Measurements from ENCODE around the gene TMC3.
"Not testable (repeated sequence)": the region's sequence is repeated elsewhere in the genome, so short reads cannot be mapped to it uniquely, and the experiment has no call there.

Gene TMC3

GRCh38 chr15:81348691-81349090, 25.3 kb downstream of the TMC3 start:
- in situ Hi-C loops (cut with HindIII; ENCODE audit: low sequenced_read_pairs) = not testable (repeated sequence)

- in situ Hi-C loops (cut with HindIII; ENCODE audit: low sequenced_read_pairs) = no loop called here
Measured at GRCh38 chr15:81347910-81348309, 26.1 kb downstream of the TMC3 start.

- in situ Hi-C loops (cut with HindIII; ENCODE audit: low sequenced_read_pairs) = no loop called here
Measured at GRCh38 chr15:81346611-81347010, 27.4 kb downstream of the TMC3 start.

DNA sequence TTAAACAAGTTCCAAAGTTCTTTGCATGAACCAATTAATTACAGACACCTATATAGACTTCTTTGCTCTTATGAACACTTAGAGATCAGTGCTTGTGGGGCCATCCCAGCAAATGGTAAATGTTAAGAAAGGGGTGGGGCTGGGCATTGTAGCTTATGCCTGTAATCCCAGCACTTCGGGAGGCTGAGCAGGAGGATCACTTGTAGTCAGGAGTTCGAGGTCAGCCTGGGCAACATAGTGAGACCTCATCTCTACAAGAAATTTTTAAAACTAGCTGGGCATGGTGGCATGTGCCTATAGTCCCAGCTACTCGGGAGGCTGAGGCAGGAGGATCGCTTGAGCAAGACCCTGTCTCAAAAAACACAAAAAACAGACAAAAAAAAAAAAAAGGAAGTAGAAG, 30.6 kb downstream of the TMC3 start:
- in situ Hi-C loops (cut with HindIII; ENCODE audit: low sequenced_read_pairs) = no loop called here

GRCh38 chr15:81341351-81341750, 32.7 kb downstream of the TMC3 start:
- in situ Hi-C loops (cut with HindIII; ENCODE audit: low sequenced_read_pairs) = no loop called here

GRCh38 chr15:81339851-81340250, 34.2 kb downstream of the TMC3 start:
- in situ Hi-C loops (cut with HindIII; ENCODE audit: low sequenced_read_pairs) = no loop called here

DNA sequence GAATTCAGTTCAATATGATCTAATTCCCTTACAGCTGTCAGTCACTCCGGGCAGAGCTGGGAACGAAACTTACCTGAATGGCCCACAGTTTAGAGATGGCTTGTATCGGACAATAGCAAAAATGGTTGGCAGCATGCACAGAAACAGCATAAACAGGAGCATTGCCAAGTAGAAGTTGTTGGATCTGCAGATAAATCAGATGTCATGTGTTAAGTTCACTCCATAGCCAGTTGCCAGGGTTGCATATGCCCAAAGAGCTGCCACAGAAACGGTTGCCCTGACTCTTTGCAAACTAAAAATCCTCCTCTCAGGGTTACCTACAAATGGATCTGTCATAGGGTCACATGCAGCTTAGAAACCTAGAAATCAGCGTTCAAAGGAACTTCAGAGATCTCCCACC, 34.7 kb downstream of the TMC3 start:
- in situ Hi-C loops (cut with HindIII; ENCODE audit: low sequenced_read_pairs) = no loop called here

- in situ Hi-C loops (cut with HindIII; ENCODE audit: low sequenced_read_pairs) = no loop called here
Measured at GRCh38 chr15:81338170-81339007, 35.6 kb downstream of the TMC3 start.

GRCh38 chr15:81337713-81338157, 36.3 kb downstream of the TMC3 start:
- in situ Hi-C loops (cut with HindIII; ENCODE audit: low sequenced_read_pairs) = no loop called here

- in situ Hi-C loops (cut with HindIII; ENCODE audit: low sequenced_read_pairs) = no loop called here
Measured at GRCh38 chr15:81337241-81337640, 36.8 kb downstream of the TMC3 start.

DNA sequence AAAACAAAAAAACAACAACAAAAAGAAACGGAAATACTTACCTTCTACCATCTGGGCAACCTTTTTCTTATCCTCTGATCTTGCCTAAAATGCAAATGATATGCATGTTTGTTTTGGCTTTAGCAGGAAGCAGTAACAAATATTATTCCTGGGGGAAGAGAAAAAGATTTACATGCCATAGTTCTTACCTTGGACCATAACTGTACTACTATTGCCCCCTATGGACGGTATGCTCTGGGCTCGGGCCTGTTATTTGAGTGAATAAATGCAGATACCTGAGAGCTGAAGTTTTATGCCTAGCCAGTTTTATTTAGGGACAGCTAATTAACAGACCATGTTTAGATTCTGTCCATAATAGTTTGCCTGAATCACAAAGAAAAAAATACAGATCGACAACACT, 37.4 kb downstream of the TMC3 start:
- in situ Hi-C loops (cut with HindIII; ENCODE audit: low sequenced_read_pairs) = no loop called here

GRCh38 chr15:81335631-81336030, 38.4 kb downstream of the TMC3 start:
- in situ Hi-C loops (cut with HindIII; ENCODE audit: low sequenced_read_pairs) = no loop called here

DNA sequence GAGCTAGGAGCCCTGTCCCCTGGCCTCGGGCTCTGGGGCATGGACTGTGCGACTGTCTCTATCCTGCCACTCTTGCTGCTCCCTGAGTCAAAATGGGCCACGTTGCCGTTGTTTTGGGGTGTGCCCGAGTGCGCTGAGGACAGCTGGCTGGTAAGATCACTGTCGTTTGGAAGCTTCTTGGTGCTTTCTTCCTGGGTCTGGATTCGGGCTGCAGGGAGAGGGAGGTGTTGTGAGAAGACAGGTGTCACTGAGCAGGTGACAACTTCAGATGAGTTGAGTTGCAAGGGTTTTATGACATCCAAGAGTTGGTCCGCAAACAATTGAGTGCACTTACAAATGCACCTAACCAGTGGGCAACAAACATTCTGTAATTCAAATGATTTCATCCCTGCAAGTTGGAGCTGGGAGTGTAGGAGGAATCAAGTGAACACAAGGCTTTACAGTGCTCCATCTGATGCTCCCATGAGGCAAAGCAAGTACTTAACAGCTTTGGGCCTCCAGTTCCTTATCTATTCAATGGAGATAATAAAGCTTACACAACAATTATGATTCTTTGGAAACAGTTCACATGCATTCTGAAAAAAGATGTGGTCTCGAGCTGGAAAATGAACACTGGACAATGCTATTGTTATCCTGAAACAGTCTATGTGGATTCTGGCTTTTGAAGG, 39.1 kb downstream of the TMC3 start:
- in situ Hi-C loops (cut with HindIII; ENCODE audit: low sequenced_read_pairs) = no loop called here

DNA sequence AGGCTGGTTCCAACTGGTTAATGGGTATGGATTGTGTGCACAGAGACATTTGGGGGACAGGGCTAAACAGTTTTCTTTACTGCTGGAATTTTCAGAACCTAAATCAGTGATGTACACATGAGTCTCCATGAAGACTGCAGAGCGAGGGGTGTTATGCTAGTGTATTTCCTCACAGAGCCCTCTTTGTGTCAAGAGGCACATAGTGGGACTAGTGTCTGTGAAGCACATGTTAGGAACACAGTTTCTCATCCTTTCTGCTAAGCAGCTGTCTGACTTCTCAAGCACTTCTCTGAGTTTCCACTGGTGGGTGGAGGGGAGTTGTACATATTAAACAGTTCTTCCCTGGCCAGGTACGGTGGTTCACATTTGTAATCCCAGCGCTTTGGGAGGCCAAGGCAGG, 40.6 kb downstream of the TMC3 start:
- in situ Hi-C loops (cut with HindIII; ENCODE audit: low sequenced_read_pairs) = no loop called here

- in situ Hi-C loops (cut with HindIII; ENCODE audit: low sequenced_read_pairs) = no loop called here
Measured at GRCh38 chr15:81332326-81332725, 41.7 kb downstream of the TMC3 start.

GRCh38 chr15:81331600-81331999, 42.4 kb downstream of the TMC3 start:
- in situ Hi-C loops (cut with HindIII; ENCODE audit: low sequenced_read_pairs) = no loop called here

GRCh38 chr15:81331141-81331540, 42.9 kb downstream of the TMC3 start:
- in situ Hi-C loops (cut with HindIII; ENCODE audit: low sequenced_read_pairs) = not testable (repeated sequence)

DNA sequence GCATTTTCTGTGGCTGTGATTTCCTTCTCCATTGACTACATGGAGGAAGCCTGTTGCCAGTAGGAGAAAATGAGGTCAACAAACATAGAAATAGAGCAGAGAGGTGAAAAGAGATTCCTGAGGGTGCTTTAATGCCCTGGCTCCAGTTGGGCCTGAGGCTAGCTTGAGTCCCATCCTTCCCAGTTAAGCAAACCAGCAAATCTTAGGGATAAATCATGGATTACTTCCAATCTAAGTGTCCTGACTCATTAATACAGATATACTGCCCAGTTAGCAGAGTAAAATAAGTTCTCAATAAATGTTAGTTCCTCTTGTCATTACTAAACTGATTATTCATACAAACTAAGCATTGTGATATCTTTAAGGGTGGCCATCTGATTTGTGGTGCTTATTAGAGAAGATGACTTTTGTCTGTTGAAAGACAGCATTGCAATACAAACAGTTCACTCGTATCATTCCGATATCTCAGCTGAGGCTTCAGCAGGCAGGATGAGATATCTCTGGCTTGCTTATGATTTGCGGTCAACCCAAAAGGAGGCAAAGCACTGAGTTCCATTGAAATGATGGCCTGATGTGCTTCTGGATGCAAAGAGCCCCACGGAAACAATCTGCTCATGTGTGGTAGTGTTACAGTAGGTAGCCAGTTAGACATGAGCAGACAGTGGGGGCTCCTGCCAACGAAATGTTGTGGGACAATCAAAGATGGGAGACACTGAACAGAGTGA, 43.5 kb downstream of the TMC3 start:
- in situ Hi-C loops (cut with HindIII; ENCODE audit: low sequenced_read_pairs) = no loop called here

GRCh38 chr15:81329446-81329845, 44.6 kb downstream of the TMC3 start:
- in situ Hi-C loops (cut with HindIII; ENCODE audit: low sequenced_read_pairs) = no loop called here

DNA sequence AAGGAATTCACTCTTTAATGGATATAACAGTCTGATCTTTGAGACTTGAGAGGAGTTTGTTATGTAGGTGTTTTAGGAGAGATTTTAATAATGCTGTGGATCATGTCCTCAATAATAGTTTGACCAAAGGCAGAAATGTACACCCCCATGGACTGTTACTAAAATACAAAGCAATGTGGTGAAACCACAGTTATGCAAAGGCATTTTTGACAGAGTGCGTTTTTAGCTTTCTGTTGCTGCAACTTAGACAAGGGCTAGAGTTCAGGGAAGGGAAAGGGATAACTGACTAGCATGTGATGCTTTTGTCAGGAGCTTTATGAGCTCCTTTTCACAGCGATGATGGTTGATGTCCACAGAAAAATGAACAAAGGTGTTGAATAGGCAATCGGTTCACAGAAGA, 46.5 kb downstream of the TMC3 start:
- in situ Hi-C loops (cut with HindIII; ENCODE audit: low sequenced_read_pairs) = no loop called here

DNA sequence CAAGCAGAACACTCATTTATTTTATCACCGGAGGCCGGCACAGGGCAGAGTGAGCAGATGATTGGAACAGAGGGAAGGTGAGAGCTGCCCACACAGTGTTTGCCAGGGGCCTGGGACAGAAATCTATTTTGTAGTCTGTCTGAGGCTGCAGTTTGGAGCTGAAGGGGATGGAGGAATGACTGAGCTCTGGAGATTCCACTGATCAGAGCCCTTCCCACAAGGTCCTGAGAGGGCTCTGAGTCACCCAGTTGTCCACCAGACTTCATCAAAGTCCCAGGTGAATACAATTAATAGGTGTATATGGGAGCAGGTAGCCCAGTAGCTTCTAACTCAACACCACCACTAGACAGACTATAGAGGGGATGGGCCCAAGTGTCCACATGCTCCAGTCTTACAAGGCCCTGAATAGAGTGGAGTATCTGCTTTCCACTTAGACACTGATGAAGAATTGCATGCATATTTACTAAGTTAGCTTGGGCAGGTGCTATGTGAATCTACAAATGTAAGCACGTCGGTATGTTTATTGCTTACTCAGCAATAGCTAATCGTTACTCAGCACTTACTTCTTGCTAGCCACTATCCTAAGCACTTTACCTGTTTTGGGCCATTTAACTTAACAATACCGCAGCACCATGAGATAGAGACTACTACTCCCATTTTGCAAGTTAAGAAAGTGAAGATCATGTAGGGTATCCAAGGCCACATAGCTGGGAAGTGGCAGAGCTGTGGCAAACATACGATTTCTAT, 47.4 kb downstream of the TMC3 start:
- in situ Hi-C loops (cut with HindIII; ENCODE audit: low sequenced_read_pairs) = no loop called here

Data from DLD1 (cell line).